ENCODE results near the gene CD48.

- TF ChIP-seq, protein P1, sequence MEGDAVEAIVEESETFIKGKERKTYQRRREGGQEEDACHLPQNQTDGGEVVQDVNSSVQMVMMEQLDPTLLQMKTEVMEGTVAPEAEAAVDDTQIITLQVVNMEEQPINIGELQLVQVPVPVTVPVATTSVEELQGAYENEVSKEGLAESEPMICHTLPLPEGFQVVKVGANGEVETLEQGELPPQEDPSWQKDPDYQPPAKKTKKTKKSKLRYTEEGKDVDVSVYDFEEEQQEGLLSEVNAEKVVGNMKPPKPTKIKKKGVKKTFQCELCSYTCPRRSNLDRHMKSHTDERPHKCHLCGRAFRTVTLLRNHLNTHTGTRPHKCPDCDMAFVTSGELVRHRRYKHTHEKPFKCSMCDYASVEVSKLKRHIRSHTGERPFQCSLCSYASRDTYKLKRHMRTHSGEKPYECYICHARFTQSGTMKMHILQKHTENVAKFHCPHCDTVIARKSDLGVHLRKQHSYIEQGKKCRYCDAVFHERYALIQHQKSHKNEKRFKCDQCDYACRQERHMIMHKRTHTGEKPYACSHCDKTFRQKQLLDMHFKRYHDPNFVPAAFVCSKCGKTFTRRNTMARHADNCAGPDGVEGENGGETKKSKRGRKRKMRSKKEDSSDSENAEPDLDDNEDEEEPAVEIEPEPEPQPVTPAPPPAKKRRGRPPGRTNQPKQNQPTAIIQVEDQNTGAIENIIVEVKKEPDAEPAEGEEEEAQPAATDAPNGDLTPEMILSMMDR (IDR thresholded peaks at IDR 0.05; ENCODE audit: borderline replicate concordance, extremely low read depth, low read length, poor library complexity, severe bottlenecking) = no peak
- no peak for TF ChIP-seq EZH2 (IDR thresholded peaks at IDR 0.05; ENCODE audit: borderline replicate concordance, low read depth, low read length, severe bottlenecking)
Observed at GRCh38 chr1:160671603-160672517, 39.8 kb downstream of the CD48 start.

Data from DND-41 (cell line).